ENCODE data around the gene INSL3.
"Not testable (repeated sequence)": the region's sequence is repeated elsewhere in the genome, so short reads cannot be mapped to it uniquely, and the experiment has no call there.

Gene INSL3

DNA sequence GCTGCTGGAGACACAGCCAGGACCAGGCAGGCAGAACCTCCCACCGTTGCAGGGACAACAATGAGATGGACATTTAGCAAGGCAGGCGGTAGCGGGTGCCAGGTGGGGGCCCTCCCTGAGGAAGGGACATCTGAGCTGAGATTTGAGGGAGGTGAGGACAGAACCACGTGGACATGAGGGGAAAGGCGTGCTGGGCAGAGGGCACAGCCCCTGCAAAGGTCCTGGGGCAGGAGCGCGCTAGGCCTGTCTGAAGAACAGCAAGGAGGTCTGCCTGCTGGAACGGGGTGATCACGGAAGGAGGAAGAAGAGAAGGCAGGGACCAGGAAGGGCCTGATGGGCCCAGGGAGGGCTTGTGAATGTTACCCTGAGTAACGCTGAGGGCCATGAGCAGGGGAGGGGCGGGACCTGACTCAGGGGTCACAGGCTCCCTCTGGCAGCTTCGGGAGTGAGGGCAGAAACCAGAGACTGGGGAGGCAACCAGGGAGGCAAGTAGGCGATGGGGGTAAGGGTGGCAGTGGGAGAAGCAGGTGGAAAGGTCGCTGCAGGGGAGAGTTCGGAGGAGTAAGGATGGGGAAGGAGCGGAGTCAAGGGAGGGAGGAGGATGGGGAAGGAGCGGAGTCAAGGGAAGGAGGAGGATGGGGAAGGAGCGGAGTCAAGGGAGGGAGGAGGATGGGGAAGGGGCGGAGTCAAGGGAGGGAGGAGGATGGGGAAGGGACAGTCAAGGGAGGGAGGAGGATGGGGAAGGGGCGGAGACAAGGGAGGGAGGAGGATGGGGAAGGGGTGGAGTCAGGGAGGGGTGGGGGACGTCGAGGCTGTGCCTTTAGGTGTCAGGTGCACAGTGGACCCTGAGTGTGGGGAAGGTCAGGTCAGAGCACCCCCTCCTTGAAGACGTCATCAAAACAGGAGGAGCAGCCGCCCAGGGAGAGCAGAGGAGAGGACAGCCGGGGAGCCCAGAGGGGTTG lies 42.1 kb downstream of the INSL3 start:
- DNase-seq = no peak

DNA sequence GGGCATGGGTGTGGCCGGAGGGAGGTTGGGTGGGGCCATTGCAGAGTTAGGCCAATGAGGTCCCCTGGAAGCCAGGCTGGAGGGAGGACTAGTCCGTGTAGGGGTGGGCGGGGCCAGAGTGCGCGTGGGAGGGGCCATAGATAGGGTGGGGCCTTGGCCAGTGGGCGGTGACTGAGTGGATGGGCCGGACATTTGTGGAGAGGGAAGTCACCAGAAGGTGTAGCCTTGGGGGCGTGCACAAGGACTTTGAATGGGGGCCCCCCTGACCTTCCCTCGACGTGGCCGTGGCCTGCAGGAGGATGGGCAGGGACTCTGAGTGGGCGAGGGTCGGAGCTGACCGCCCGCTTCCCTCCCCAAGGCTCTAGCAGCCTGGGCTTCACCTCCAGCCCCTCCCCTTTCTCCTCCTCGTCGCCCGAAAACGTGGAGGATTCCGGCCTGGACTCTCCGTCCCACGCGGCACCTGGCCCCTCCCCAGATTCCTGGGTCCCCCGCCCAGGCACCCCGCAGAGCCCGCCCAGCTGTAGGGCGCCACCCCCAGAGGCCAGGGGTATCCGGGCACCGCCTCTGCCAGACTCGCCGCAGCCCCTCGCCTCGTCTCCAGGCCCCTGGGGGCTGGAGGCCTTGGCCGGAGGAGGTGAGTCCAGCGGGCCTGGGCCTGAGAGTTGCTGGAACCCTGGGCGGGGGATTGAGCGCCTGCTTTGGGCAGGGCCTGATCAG lies 42.9 kb downstream of the INSL3 start:
- no peak for DNase-seq

DNA sequence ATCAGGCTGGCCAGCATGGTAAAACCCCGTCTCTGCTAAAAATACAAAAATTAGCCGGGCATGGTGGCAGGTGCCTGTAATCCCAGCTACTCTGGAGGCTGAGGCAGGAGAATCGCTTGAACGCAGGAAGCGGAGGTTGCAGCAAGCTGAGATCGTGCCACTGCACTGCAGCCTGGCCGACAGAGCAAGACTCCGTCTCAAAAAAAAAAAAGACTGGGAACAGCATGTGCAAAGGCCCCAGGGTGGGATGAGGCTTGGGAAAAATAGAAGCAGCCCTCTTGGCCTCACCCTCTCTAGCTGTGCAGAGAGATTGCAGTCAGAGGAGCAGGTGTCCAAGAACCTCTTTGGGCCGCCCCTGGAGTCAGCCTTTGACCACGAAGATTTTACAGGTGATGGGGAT lies 43.5 kb downstream of the INSL3 start:
- not testable (repeated sequence) for DNase-seq

DNA sequence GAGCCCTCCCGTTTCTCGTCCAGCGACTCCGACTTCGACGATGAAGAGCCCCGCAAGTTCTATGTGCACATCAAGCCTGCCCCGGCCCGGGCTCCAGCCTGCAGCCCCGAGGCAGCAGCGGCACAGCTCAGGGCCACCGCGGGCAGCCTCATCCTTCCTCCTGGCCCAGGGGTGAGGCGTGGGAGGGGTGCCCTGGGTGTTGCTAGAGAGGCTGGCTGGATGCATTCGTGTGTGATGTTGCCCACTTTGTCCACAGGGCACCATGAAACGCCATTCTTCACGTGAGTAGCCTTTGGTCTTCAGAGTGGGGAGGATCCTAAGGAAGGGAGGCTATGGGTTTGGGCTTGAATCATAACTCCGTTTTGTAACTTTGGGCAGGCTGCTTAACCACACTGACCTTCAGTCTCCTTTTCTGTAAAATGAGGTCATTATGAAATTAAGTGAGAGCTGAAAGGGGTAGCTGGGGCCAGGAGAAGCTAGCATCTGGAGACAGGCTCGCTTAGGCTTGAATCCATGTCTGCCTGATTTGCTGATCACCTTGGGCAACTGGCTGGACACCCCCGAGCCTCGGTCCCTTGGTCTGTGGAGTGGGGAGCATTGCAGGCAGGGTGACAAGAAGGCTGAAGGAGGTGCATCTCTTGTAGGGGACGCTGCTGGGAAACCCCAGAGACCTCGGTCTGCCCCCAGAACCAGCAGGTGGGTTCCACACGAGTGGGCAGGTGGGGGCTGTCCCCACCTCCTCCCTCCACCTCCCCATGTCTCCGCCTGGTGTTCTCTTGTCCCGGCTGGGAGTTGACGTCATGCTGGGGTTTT lies 45.1 kb downstream of the INSL3 start:
- DNase-seq = no peak

DNA sequence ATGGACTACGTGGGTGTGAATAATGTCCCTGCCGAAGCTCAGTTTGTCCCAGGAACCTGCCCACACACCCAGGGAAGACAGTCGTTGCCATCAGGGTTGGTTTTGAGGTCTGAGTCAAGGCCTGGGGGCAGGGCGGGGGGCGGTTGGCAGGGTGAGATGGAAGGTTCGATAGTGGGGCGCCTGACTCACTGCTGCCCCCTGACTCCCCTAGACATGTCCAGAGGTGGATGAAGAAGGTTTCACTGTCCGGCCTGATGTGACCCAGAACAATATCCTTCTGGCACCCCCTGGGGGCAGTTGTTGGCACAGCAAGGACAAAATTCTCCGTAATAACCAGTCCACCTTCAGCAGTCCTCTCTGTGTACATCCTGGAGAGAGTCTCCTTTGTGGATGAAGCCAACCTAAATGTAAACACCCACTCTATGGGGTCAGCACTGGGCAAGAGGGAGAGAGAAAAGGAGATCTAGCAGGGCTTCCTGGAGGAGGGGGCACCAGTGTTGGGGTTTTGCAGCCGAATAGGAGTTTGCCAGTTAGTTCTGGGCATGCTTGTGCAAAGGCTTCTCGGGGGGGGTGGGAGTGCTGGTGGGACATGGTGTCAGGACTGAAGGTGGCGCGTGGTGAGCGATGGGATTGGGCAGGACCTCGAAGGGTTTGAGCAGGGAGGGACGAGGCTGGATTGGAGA lies 45.9 kb downstream of the INSL3 start:
- no peak for DNase-seq

DNA sequence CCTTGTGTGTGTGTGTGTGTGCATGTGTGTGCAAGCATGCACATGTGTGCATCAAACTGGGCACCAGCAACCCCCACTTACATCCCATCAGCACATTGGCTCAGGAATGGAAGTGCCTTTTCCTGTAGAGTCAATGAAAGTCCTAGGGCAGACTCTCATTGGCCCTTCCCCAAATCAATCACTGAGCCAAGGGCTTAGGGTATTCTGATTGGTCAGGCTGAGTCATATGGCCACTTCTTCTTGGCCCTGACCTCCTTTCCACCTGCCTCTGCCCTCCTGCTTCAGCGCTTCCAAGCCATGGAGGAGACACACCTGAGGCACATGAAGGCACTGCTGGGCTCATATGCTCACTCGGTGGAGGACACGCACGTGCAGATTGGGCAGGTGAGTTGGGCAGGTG lies 49.1 kb downstream of the INSL3 start:
- DNase-seq = no peak

DNA sequence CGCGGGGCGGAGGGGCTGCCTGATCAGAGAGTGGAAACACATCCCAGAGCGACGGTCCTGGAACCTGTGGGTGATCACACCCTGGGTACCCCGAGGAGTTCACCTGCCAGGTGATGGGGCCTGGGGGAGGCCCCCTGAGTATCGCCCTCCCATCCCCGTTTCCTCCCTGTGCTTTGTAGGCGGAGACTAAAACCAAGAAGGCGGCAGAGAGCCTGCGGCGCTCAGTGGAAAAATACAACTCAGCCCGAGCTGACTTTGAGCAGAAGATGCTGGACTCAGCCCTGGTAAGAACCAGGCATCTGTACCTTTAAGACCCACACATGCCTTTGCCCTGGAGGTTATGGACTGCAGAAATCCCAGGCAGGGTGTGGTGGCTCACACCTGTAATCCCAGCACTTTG lies 50.7 kb downstream of the INSL3 start:
- no peak for DNase-seq

DNA sequence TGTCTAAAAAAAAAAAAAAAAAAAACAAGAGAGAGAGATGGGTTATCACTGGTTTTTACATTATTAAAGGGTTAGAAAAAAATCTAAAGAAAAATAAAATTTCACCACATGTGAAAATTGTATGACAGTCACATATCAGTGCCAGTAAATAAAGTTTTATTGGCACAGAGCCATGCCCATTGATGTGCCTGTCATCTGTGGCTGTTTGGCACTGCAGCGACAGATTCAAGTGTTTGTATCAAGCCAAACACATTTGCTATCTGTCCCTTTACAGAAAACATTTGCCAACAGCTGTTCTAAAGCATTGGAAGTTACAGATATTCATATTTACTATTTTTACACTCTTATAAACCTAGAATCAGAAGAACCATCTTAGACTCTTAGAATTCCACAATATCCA lies 53.8 kb downstream of the INSL3 start:
- no peak for DNase-seq

DNA sequence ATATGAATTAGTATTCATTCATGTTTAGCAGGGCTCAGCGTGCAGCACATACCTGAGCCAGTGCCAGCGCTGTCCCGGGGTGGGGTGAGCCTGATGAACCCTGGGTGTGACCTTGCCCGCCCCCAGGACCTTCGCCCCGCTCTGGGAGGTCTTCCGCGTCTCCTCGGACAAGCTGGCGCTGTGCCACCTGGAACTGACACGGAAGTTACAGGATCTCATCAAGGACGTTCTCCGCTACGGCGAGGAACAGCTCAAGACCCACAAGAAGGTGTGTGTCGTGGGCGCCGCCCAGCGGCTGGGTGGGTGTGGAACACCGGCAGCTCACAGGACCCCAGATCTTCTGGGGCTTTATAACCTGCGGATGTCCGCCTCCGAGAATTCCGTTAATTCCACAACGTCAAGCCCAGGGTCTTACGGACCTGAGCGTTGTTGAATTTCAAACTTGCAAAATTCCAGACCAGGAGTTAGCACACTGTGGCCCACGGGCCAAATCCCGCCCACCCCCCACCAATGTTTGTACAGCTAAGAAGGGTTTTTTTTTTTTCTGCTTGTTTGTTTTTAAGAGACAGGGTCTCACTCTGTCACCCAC lies 54.7 kb downstream of the INSL3 start:
- DNase-seq = no peak
